OCI-LY7 (cell line): ENCODE results near the gene LPAR2. TPM values are rescaled to one million over a fixed set of nuclear protein-coding genes. Genes with fewer than 3 reads are reported as not detected.

ENCODE experiments used
- BruUV-seq: library from RNA; stranded (reverse); fragments of 400-500 nt; replicated peaks from 2 replicates; lab custom pipeline; 2021; lab: Mats Ljungman, UMichigan
- CTCF ChIA-PET: fragments of 300-600 bp; sonication (Branson Sonifier 250); formaldehyde crosslinking; loops from one replicate; lab custom pipeline; 2022; ENCODE audit warnings: antibody characterized with exemption; ENCODE audit not compliant: unreplicated experiment; lab: Charles Lee
- POLR2A ChIA-PET: fragments of 300-600 bp; sonication (Branson Sonifier 250); formaldehyde crosslinking; loops from one replicate; lab custom pipeline; 2022; ENCODE audit warnings: antibody characterized with exemption; lab: Charles Lee
- DNase-seq: peaks from one replicate; pipeline ENCODE4 v3.0.0-alpha.2; 2015; ENCODE audit warnings: low spot score
- H2AFZ ChIP-seq: fragments of 200-600 bp; sonication (generic), shearing (Covaris generic); 2 replicates; pipeline ENCODE4 v1.6.1; 2014; ENCODE audit warnings: mild to moderate bottlenecking, antibody characterized with exemption, low read length, moderate library complexity
- H3K27ac ChIP-seq: fragments of 200-600 bp; sonication (generic); 2 replicates; pipeline ENCODE4 v1.5.1; 2014; ENCODE audit warnings: mixed run types, low read depth, mild to moderate bottlenecking, moderate library complexity, low read length, inconsistent platforms; ENCODE audit not compliant: poor library complexity, severe bottlenecking
- H3K36me3 ChIP-seq: fragments of 200-600 bp; sonication (generic); 2 replicates; pipeline ENCODE4 v1.6.1; 2014; ENCODE audit warnings: mild to moderate bottlenecking, antibody characterized with exemption, low read length, moderate library complexity, mixed read lengths; ENCODE audit not compliant: insufficient read depth
- H3K4me1 ChIP-seq: fragments of 200-600 bp; sonication (generic); 2 replicates; pipeline ENCODE4 v1.5.1; 2014; ENCODE audit warnings: mild to moderate bottlenecking, low read length; ENCODE audit not compliant: insufficient read depth, poor library complexity, severe bottlenecking
- H3K4me2 ChIP-seq: fragments of 200-600 bp; sonication (generic); 2 replicates; pipeline ENCODE4 v1.6.1; 2014; ENCODE audit warnings: mild to moderate bottlenecking, low read length
- H3K4me3 ChIP-seq: fragments of 200-600 bp; sonication (generic); 2 replicates; pipeline ENCODE4 v1.5.1; 2014; ENCODE audit warnings: mild to moderate bottlenecking, low read depth, low read length; ENCODE audit not compliant: poor library complexity, severe bottlenecking
- H3K79me2 ChIP-seq: fragments of 200-600 bp; sonication (generic); 2 replicates; pipeline ENCODE4 v1.6.1; 2016; ENCODE audit warnings: low read depth, mild to moderate bottlenecking, low read length, moderate library complexity, mixed read lengths; ENCODE audit not compliant: insufficient read depth
- H3K9me2 ChIP-seq: fragments of 200-600 bp; sonication (generic); 2 replicates; pipeline ENCODE4 v1.6.1; 2016; ENCODE audit warnings: mild to moderate bottlenecking, low read length, mixed read lengths; ENCODE audit not compliant: insufficient read depth
- H3K9me3 ChIP-seq: fragments of 200-600 bp; sonication (generic); 2 replicates; pipeline ENCODE4 v1.6.1; 2014; ENCODE audit warnings: mild to moderate bottlenecking, mixed run types, low read length, mixed read lengths
- H4K20me1 ChIP-seq: fragments of 200-600 bp; sonication (generic); 2 replicates; pipeline ENCODE4 v1.6.1; 2014; ENCODE audit warnings: mild to moderate bottlenecking, antibody characterized with exemption, low read length, moderate library complexity, mixed read lengths; ENCODE audit not compliant: insufficient read depth
- CTCF ChIP-seq: fragments of 200-600 bp; sonication (generic); conservative IDR thresholded peaks from 2 replicates; pipeline ENCODE4 v1.5.1; 2014; ENCODE audit warnings: mild to moderate bottlenecking, antibody characterized with exemption, low read length, moderate library complexity, mixed read lengths
- EZH2phosphoT487 ChIP-seq: fragments of 200-600 bp; sonication (generic); IDR thresholded peaks from 2 replicates; pipeline ENCODE4 v1.6.1; 2018; ENCODE audit warnings: low read depth, borderline replicate concordance, mild to moderate bottlenecking, mixed run types, antibody characterized with exemption, low read length, moderate library complexity, mixed read lengths
- intact Hi-C: fragments of 100-400 bp; cut with micrococcal nuclease; formaldehyde crosslinking; loops from one replicate; pipeline ENCODE4 v1.10.0; 2022; ENCODE audit not compliant: unreplicated experiment
- total RNA-seq, 2 experiments: library from RNA; depleted of rRNA in 1 of 2; stranded (reverse); fragments of >200 nt in 1 of 2; shearing (Covaris generic) in 1 of 2; gene quantifications; 2 replicates each; pipeline ENCODE4 v1.2.3, GENCODE V29; 2014 to 2022

LPAR2 gene
- total RNA-seq, 2 experiments from 2014 or later: 12.4 to 18.4 TPM

GRCh38 chr19:19634516-19635312, 6.7 kb upstream of the LPAR2 start:
- Histone ChIP-seq H3K36me3 (peaks cover 79% of the 10 kb centered on the region), H3K27ac (no peak overlapping the region), H3K4me3 (no peak overlapping the region), H3K9me3 (no peaks in the 10 kb centered on the region), H3K79me2 (no peaks in the 10 kb centered on the region), H3K4me2 (no peak overlapping the region), H4K20me1 (no peaks in the 10 kb centered on the region), H3K9me2 (no peaks in the 10 kb centered on the region), H2AFZ (no peak overlapping the region), H3K4me1 (no peaks in the 10 kb centered on the region)
- ChIA-PET CTCF (no interaction called here), POLR2A (interaction anchor here (1.0 kb wide), 1 partner anchor 43 kb away, joined by 3 read pairs; no protein-coding TSS in a partner anchor)
- intact Hi-C loops: no loop called here
- BruUV-seq: no TSS peak
- DNase-seq: no peak
- TF ChIP-seq CTCF (no peak), EZH2phosphoT487 (no peak)

- BruUV-seq: no TSS peak
Observed at GRCh38 chr19:19633711-19634515, 5.9 kb upstream of the LPAR2 start.

More at GRCh38 chr19:19633711-19634515, 5.9 kb upstream of the LPAR2 start:
- intact Hi-C loops: no loop called here
- ChIA-PET CTCF (no interaction called here), POLR2A (interaction anchor here (1.0 kb wide), 1 partner anchor 42 kb away, joined by 3 read pairs; no protein-coding TSS in a partner anchor)
- no peak overlapping the region for H2AFZ ChIP-seq
- H3K9me2 ChIP-seq: no peaks in the 10 kb centered on the region
- no peak for TF ChIP-seq EZH2phosphoT487
- no peak for TF ChIP-seq CTCF
- no peak overlapping the region for H3K4me2 ChIP-seq
- no peaks in the 10 kb centered on the region for H3K79me2 ChIP-seq
- no peaks in the 10 kb centered on the region for H4K20me1 ChIP-seq
- peaks cover 76% of the 10 kb centered on the region for H3K36me3 ChIP-seq
- no peak for DNase-seq
- no peaks in the 10 kb centered on the region for H3K9me3 ChIP-seq
- H3K4me3 ChIP-seq: no peak overlapping the region
- H3K4me1 ChIP-seq: no peaks in the 10 kb centered on the region
- no peak overlapping the region for H3K27ac ChIP-seq
